ENCODE results near the gene TSHZ2.

- TF ChIP-seq ZFX (IDR thresholded peaks at IDR 0.05; ENCODE audit: borderline replicate concordance) = no peak
- no peak for TF ChIP-seq CTCF (IDR thresholded peaks at IDR 0.05)
Observed at GRCh38 chr20:53296025-53296424, 323.9 kb downstream of the TSHZ2 start.
